Prostate gland (tissue), 2 donors: ENCODE results near the gene RAB29. TPM values are rescaled to one million over a fixed set of nuclear protein-coding genes. Genes with fewer than 3 reads are reported as not detected.

Source experiments
- DNase-seq: peaks from one replicate; pipeline ENCODE4 v3.0.0-alpha.2; 2019; ENCODE audit warnings: low spot score
- H3K27ac ChIP-seq, 2 donors: fragments of 200-600 bp; sonication (generic); 2 replicates each; pipeline ENCODE4 v1.5.1; 2017 to 2019
- H3K27me3 ChIP-seq: fragments of 200-600 bp; sonication (generic); replicated peaks from 2 replicates; pipeline ENCODE4 v1.5.1; 2019; ENCODE audit not compliant: insufficient read depth
- H3K36me3 ChIP-seq, 2 donors: fragments of 200-600 bp; sonication (generic); 1 replicate in 1 of 2; 2 replicates in 1 of 2; pipeline versions ENCODE4 v1.5.1 to v1.8.1; 2017 to 2019
- H3K4me1 ChIP-seq: fragments of 200-600 bp; sonication (generic); replicated peaks from 2 replicates; pipeline ENCODE4 v1.5.1; 2019
- H3K4me3 ChIP-seq, 2 donors: fragments of 200-600 bp; sonication (generic); 2 replicates each; pipeline ENCODE4 v1.5.1; 2017 to 2019
- H3K9me3 ChIP-seq: fragments of 200-600 bp; sonication (generic); 2 replicates; pipeline ENCODE4 v1.5.1; 2017
- POLR2A ChIP-seq: fragments of 450-650 bp; IDR thresholded peaks from one replicate; pipeline ENCODE4 v1.6.1; 2016; ENCODE audit warnings: antibody characterized with exemption, mild to moderate bottlenecking
- POLR2AphosphoS5 ChIP-seq: sonication (generic); formaldehyde crosslinking; IDR thresholded peaks from one replicate; pipeline ENCODE4 v1.6.1; 2017; ENCODE audit warnings: antibody characterized with exemption
- WGBS: methylation state at CpG from one replicate; pipeline ENCODE4 v1.1.5; 2018; 5-methylcytosine and 5-hydroxymethylcytosine counted together
- intact Hi-C: fragments of 100-400 bp; cut with DNase I; formaldehyde crosslinking; loops from one replicate; pipeline ENCODE4 v1.14.2; 2022
- total RNA-seq, 2 donors: library from RNA; depleted of rRNA; stranded (reverse); fragments of >200 nt; gene quantifications; one replicate each; pipeline ENCODE4 v1.1.0, GENCODE V29; 2016
- TF ChIP-seq, protein P1 (sequence below), 4 experiments: fragments of 200-600 bp in 2 of 4; fragments of 450-650 bp in 2 of 4; sonication (generic) in 2 of 4; IDR thresholded peaks; 1 replicate in 3 of 4; 2 replicates in 1 of 4; pipeline ENCODE4 v1.5.1; 2016 to 2019; ENCODE audit warnings: antibody characterized with exemption in 4 of 4, mild to moderate bottlenecking in 2 of 4, moderate library complexity in 2 of 4

The RAB29 gene
- total RNA-seq, 2 donors from 2014 or later = 18.6 to 36.7 TPM

DNA sequence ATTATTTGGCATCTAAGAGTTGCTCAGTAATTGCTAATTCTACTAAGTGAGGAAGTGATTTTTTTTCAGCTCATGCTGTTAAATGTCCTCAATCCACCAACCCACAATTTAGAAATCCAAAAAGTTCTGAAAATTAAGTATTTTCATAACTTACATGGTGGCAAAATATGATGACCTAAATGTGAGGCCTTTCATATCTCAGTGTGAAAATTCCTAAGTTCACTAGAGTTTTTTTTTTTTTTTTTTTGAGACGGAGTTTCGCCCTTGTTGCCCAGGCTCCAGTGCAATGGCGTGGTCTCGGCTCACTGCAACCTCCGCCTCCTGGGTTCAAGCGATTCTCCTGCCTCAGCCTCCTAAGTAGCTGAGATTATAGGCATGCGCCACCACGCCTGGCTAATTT, 30.9 kb downstream of the RAB29 start:
- H3K36me3 ChIP-seq = no peaks in the 10 kb centered on the region
- no peak for DNase-seq
- WGBS = 94% methylated on average over 8 of the region's 8 CpGs
- TF ChIP-seq POLR2A (no peak), POLR2AphosphoS5 (no peak)
- TF ChIP-seq, protein P1, sequence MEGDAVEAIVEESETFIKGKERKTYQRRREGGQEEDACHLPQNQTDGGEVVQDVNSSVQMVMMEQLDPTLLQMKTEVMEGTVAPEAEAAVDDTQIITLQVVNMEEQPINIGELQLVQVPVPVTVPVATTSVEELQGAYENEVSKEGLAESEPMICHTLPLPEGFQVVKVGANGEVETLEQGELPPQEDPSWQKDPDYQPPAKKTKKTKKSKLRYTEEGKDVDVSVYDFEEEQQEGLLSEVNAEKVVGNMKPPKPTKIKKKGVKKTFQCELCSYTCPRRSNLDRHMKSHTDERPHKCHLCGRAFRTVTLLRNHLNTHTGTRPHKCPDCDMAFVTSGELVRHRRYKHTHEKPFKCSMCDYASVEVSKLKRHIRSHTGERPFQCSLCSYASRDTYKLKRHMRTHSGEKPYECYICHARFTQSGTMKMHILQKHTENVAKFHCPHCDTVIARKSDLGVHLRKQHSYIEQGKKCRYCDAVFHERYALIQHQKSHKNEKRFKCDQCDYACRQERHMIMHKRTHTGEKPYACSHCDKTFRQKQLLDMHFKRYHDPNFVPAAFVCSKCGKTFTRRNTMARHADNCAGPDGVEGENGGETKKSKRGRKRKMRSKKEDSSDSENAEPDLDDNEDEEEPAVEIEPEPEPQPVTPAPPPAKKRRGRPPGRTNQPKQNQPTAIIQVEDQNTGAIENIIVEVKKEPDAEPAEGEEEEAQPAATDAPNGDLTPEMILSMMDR (IDR thresholded peaks at IDR 0.05) = no peak
- no peaks in the 10 kb centered on the region for H3K9me3 ChIP-seq
- H3K4me3 ChIP-seq = no peak overlapping the region
- no peak overlapping the region for H3K27ac ChIP-seq
- H3K4me1 ChIP-seq = no peaks in the 10 kb centered on the region
- intact Hi-C loops = no loop called here
- H3K27me3 ChIP-seq = no peaks in the 10 kb centered on the region

DNA sequence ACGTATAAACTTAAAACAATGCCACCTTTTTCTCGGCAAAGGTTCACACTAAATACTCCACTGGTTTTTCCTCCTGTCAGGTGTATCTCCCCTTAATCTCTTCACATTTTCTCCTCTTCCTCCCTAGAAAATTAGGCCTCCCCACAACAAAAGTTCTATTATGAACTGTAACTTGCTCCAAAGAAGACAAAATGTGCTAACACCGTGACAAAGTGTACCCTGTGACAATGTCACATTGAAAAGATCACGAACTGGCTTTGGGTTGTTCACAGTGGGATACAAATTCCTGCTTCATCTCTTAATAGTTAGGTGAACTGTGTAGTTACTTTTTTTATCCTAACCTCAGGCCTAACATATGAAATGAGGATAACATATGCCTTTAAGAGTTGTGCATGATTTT, 31.3 kb downstream of the RAB29 start:
- no peaks in the 10 kb centered on the region for H3K4me1 ChIP-seq
- no peaks in the 10 kb centered on the region for H3K9me3 ChIP-seq
- 36% methylated on average over 4 of the region's 4 CpGs for WGBS
- no peak overlapping the region for H3K4me3 ChIP-seq
- intact Hi-C loops = no loop called here
- no peaks in the 10 kb centered on the region for H3K36me3 ChIP-seq
- TF ChIP-seq POLR2AphosphoS5 (no peak), POLR2A (no peak)
- TF ChIP-seq, protein P1 (IDR thresholded peaks at IDR 0.05) = no peak
- DNase-seq = no peak
- no peak overlapping the region for H3K27ac ChIP-seq
- no peaks in the 10 kb centered on the region for H3K27me3 ChIP-seq

DNA sequence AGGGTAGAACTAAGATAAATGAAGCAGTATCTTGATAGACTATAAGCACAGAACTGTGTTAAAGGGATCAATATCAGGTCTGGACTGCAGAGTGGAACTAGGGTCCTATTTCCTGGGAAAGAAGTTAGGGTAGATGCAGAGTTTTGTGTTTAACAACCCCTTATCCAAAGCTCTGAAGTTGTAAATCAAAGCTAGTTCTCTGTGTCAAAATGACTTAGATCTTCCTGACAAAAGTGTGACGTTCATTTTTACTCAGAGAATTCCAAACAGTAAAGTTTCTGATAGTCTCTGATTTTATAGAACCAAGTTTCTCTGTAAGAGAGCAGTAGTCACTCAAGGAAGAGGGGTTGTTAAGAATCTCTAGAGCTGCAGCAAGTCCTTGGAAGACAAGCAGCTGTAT, 33.6 kb downstream of the RAB29 start:
- Histone ChIP-seq H3K27ac (no peak overlapping the region), H3K4me1 (no peaks in the 10 kb centered on the region), H3K9me3 (no peaks in the 10 kb centered on the region), H3K27me3 (no peaks in the 10 kb centered on the region), H3K4me3 (no peak overlapping the region), H3K36me3 (no peaks in the 10 kb centered on the region)
- 28% methylated on average over 1 of the region's 1 CpG for WGBS
- TF ChIP-seq POLR2AphosphoS5 = no peak
- TF ChIP-seq, protein P1 (IDR thresholded peaks at IDR 0.05) = no peak
- TF ChIP-seq POLR2A = no peak
- intact Hi-C loops = no loop called here
- DNase-seq = no peak

- 69% methylated on average over 5 of the region's 5 CpGs for WGBS
- intact Hi-C loops = no loop called here
- Histone ChIP-seq H3K4me3 (no peak overlapping the region), H3K9me3 (no peaks in the 10 kb centered on the region), H3K4me1 (no peaks in the 10 kb centered on the region), H3K36me3 (no peaks in the 10 kb centered on the region), H3K27ac (no peak overlapping the region), H3K27me3 (no peaks in the 10 kb centered on the region)
- TF ChIP-seq, protein P1 (IDR thresholded peaks at IDR 0.05) = no peak
- TF ChIP-seq POLR2AphosphoS5 = no peak
- no peak for TF ChIP-seq POLR2A
- DNase-seq = no peak
These were observed 35.7 kb downstream of the RAB29 start for GRCh38 chr1:205739348-205740160.

- DNase-seq = no peak
- TF ChIP-seq, protein P1 (IDR thresholded peaks at IDR 0.05) = no peak
- no peak for TF ChIP-seq POLR2AphosphoS5
- no peak for TF ChIP-seq POLR2A
- Histone ChIP-seq H3K27me3 (no peaks in the 10 kb centered on the region), H3K4me3 (no peak overlapping the region), H3K36me3 (no peaks in the 10 kb centered on the region), H3K27ac (no peak overlapping the region), H3K4me1 (no peaks in the 10 kb centered on the region), H3K9me3 (no peaks in the 10 kb centered on the region)
- WGBS = 76% methylated on average over 1 of the region's 1 CpG
- intact Hi-C loops = no loop called here
These were observed 40.1 kb downstream of the RAB29 start for GRCh38 chr1:205735218-205735617.
